BE2C (cell line): ENCODE data around the gene KLKB1.
"Not testable (repeated sequence)": the region's sequence is repeated elsewhere in the genome, so short reads cannot be mapped to it uniquely, and the experiment has no call there.

ENCODE experiments used
- DNase-seq: peaks from one replicate; pipeline ENCODE4 v3.0.0-alpha.2; 2020
- H3K27me3 ChIP-seq: fragments of 250-450 bp; sonication (Bioruptor Pico); 2 replicates; pipeline ENCODE4 v1.5.1; 2020; ENCODE audit warnings: mild to moderate bottlenecking
- H3K36me3 ChIP-seq: fragments of 250-450 bp; sonication (Bioruptor Pico); 2 replicates; pipeline ENCODE4 v1.5.1; 2020; ENCODE audit warnings: mild to moderate bottlenecking
- H3K4me1 ChIP-seq: fragments of 250-450 bp; sonication (Bioruptor Pico); 2 replicates; pipeline ENCODE4 v1.5.1; 2020
- H3K4me3 ChIP-seq: 2 replicates; pipeline ENCODE4 v1.5.1; 2011; ENCODE audit warnings: low read depth, low read length
- H3K9me3 ChIP-seq: fragments of 250-450 bp; sonication (Bioruptor Pico); 2 replicates; pipeline ENCODE4 v1.5.1; 2020
- TF ChIP-seq, protein P1 (sequence below): IDR thresholded peaks from 2 replicates; pipeline ENCODE4 v1.5.1; 2012; ENCODE audit warnings: mild to moderate bottlenecking, low read depth, low read length

The KLKB1 gene

DNA sequence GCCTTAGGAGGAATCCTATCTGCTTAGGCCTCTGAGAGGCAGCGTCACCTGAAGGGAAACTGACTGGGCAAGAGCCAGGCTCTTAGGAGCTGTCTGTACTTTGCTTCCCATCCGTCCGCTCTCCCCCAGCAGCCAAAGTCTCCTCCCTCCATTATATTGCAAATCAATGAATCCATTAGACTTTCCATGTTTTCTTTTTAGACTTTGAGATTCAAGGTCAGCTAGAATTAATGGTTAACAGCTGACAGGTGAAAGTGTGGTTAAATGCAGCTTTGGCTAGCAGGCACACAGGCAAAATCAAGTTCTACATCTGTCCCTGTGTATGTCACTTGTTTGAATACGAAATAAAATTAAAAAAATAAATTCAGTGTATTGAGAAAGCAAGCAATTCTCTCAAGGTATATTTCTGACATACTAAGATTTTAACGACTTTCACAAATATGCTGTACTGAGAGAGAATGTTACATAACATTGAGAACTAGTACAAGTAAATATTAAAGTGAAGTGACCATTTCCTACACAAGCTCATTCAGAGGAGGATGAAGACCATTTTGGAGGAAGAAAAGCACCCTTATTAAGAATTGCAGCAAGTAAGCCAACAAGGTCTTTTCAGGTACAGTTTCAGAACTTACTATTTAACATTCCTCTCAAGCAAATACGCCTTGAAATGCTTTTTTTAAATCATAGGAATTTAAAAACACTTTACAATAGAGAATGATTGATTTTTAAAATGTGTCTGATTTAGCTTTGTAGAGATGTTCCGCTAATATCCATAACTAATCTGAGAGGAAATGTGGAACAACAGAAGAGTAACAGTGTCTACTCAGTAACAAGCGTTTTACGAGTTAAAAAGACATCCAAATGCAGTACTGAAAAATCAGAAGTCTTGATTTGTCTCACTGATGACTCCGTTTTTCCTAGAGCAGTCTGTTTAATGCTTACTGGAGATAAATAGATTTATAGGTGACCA lies 38.7 kb downstream of the KLKB1 start, which contains the start of gene F11:
Gene F11, plus strand, starts transcription at position 507 of the 970 bp plus-strand sequence. CDS start 948 bp downstream, outside the sequence.
- no peaks in the 10 kb centered on the region for H3K36me3 ChIP-seq
- no peak for DNase-seq
- no peaks in the 10 kb centered on the region for H3K4me1 ChIP-seq
- TF ChIP-seq, protein P1, sequence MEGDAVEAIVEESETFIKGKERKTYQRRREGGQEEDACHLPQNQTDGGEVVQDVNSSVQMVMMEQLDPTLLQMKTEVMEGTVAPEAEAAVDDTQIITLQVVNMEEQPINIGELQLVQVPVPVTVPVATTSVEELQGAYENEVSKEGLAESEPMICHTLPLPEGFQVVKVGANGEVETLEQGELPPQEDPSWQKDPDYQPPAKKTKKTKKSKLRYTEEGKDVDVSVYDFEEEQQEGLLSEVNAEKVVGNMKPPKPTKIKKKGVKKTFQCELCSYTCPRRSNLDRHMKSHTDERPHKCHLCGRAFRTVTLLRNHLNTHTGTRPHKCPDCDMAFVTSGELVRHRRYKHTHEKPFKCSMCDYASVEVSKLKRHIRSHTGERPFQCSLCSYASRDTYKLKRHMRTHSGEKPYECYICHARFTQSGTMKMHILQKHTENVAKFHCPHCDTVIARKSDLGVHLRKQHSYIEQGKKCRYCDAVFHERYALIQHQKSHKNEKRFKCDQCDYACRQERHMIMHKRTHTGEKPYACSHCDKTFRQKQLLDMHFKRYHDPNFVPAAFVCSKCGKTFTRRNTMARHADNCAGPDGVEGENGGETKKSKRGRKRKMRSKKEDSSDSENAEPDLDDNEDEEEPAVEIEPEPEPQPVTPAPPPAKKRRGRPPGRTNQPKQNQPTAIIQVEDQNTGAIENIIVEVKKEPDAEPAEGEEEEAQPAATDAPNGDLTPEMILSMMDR: no peak
- H3K27me3 ChIP-seq: peaks cover 12% of the 10 kb centered on the region
- H3K9me3 ChIP-seq: no peaks in the 10 kb centered on the region
- no peak within 1 kb of the TSS for H3K4me3 ChIP-seq

DNA sequence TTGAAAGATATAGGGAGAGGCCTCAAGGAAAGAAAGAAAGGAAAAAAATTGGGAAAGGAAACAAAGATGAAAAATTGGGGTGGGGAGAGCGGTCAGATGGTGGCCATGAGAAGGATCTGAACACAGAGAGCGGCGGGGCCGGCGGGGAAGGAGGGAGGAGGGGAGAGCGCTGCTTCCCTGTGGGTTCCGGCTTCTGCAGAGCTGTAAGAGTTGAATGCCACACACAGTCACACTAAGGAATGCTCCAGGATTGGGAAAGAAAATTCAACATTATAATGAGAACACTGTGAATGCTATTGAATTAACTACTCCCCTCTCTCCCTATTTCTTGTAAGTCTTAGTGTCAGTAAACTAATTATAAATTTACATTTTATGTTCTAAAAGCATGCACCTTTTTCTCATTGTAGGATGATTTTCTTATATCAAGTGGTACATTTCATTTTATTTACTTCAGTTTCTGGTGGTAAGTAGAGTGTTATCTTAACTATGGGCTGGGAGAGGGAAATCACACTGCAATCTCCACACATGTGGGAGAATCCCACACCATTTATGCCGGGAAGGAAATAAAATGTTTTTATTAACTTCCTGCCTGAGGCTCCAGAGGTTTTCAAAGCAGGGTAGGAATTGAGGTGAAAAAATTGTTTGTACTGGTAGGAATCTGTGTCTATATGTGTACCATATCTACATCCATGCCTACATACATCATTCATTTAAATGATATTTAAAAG lies 39.6 kb downstream of the KLKB1 start:
- H3K9me3 ChIP-seq: no peaks in the 10 kb centered on the region
- H3K27me3 ChIP-seq: peaks cover 18% of the 10 kb centered on the region
- no peaks in the 10 kb centered on the region for H3K36me3 ChIP-seq
- TF ChIP-seq, protein P1: no peak
- H3K4me1 ChIP-seq: no peaks in the 10 kb centered on the region
- DNase-seq: no peak
- H3K4me3 ChIP-seq: no peak overlapping the region

- no peak for DNase-seq
- Histone ChIP-seq H3K4me1 (no peaks in the 10 kb centered on the region), H3K9me3 (no peaks in the 10 kb centered on the region), H3K36me3 (no peaks in the 10 kb centered on the region), H3K4me3 (no peak overlapping the region), H3K27me3 (peaks cover 21% of the 10 kb centered on the region)
- TF ChIP-seq, protein P1: no peak
Observed at GRCh38 chr4:186271081-186271678, 43.9 kb downstream of the KLKB1 start.

- TF ChIP-seq, protein P1: no peak
- Histone ChIP-seq H3K36me3 (no peaks in the 10 kb centered on the region), H3K4me3 (no peak overlapping the region), H3K4me1 (no peaks in the 10 kb centered on the region), H3K27me3 (peaks cover 19% of the 10 kb centered on the region), H3K9me3 (no peaks in the 10 kb centered on the region)
- DNase-seq: no peak
Observed at GRCh38 chr4:186272699-186273391, 45.5 kb downstream of the KLKB1 start.

- H3K36me3 ChIP-seq, H3K9me3 ChIP-seq, H3K4me1 ChIP-seq, H3K4me3 ChIP-seq, DNase-seq: not testable (repeated sequence)
- peaks cover 16% of the 10 kb centered on the region for H3K27me3 ChIP-seq
Observed at GRCh38 chr4:186273392-186273789, 46.1 kb downstream of the KLKB1 start.

- Histone ChIP-seq H3K4me3 (no peak overlapping the region), H3K9me3 (no peaks in the 10 kb centered on the region), H3K4me1 (no peaks in the 10 kb centered on the region), H3K27me3 (peaks cover 17% of the 10 kb centered on the region), H3K36me3 (no peaks in the 10 kb centered on the region)
- no peak for DNase-seq
- TF ChIP-seq, protein P1: no peak
Observed at GRCh38 chr4:186283311-186283710, 56.0 kb downstream of the KLKB1 start.
